Cardiac muscle cell (in vitro differentiated cells and primary cell): ENCODE measurements around the gene CST8. TPM values are rescaled to one million over a fixed set of nuclear protein-coding genes. Genes with fewer than 3 reads are reported as not detected.

ENCODE experiments used
- DNase-seq, 2 donors: peaks; one replicate each; pipeline versions ENCODE4 v3.0.0 to v3.0.0-alpha.2; 2010 to 2017; ENCODE audit warnings: low read depth in 1 of 2, low spot score in 1 of 2
- H3K27ac ChIP-seq: fragments of 200-600 bp; sonication (generic); 2 replicates; pipeline ENCODE4 v1.5.1; 2016
- H3K27me3 ChIP-seq: fragments of 200-600 bp; sonication (generic); 2 replicates; pipeline ENCODE4 v1.6.0; 2016; ENCODE audit warnings: control low read depth
- H3K36me3 ChIP-seq: fragments of 200-600 bp; sonication (generic); 2 replicates; pipeline ENCODE4 v1.5.1; 2016; ENCODE audit warnings: control low read depth
- H3K4me1 ChIP-seq: fragments of 200-600 bp; sonication (generic); 2 replicates; pipeline ENCODE4 v1.8.1; 2017; ENCODE audit warnings: low read depth, mild to moderate bottlenecking, mixed run types
- H3K4me3 ChIP-seq: fragments of 200-600 bp; sonication (generic); 2 replicates; pipeline ENCODE4 v1.5.1; 2016; ENCODE audit warnings: mild to moderate bottlenecking
- H3K9me3 ChIP-seq: fragments of 200-600 bp; sonication (generic); 2 replicates; pipeline ENCODE4 v1.5.1; 2017; ENCODE audit warnings: low read depth, mild to moderate bottlenecking, control low read depth
- polyA plus RNA-seq: library from polyadenylated mRNA; unstranded; fragments of >200 nt; fragmentation: Nextera tagmentation; extraction: Ambion mirVana; gene quantifications from 2 replicates; pipeline ENCODE4 v1.2.1, GENCODE V29; 2016
- total RNA-seq: library from RNA; depleted of rRNA; stranded (reverse); fragments of >200 nt; gene quantifications from 2 replicates; pipeline ENCODE4 v1.2.3, GENCODE V29; 2016
- TF ChIP-seq, protein P1 (sequence below): IDR thresholded peaks from 2 replicates; pipeline ENCODE4 v1.5.1; 2012; ENCODE audit warnings: low read depth, mild to moderate bottlenecking, low read length

CST8 gene
- total and polyA plus RNA-seq, 2 experiments from 2014 or later: not detected

- TF ChIP-seq, protein P1, sequence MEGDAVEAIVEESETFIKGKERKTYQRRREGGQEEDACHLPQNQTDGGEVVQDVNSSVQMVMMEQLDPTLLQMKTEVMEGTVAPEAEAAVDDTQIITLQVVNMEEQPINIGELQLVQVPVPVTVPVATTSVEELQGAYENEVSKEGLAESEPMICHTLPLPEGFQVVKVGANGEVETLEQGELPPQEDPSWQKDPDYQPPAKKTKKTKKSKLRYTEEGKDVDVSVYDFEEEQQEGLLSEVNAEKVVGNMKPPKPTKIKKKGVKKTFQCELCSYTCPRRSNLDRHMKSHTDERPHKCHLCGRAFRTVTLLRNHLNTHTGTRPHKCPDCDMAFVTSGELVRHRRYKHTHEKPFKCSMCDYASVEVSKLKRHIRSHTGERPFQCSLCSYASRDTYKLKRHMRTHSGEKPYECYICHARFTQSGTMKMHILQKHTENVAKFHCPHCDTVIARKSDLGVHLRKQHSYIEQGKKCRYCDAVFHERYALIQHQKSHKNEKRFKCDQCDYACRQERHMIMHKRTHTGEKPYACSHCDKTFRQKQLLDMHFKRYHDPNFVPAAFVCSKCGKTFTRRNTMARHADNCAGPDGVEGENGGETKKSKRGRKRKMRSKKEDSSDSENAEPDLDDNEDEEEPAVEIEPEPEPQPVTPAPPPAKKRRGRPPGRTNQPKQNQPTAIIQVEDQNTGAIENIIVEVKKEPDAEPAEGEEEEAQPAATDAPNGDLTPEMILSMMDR: no peak
- Histone ChIP-seq H3K36me3 (no peaks in the 10 kb centered on the region), H3K27me3 (no peaks in the 10 kb centered on the region), H3K4me1 (no peaks in the 10 kb centered on the region), H3K27ac (no peak overlapping the region), H3K4me3 (no peak overlapping the region), H3K9me3 (no peaks in the 10 kb centered on the region)
- no peak for DNase-seq
Measured at GRCh38 chr20:23492292-23492691, 1.4 kb downstream of the CST8 start.

- Histone ChIP-seq H3K4me3 (no peak overlapping the region), H3K27ac (no peak overlapping the region), H3K9me3 (no peaks in the 10 kb centered on the region), H3K36me3 (no peaks in the 10 kb centered on the region), H3K4me1 (no peaks in the 10 kb centered on the region), H3K27me3 (no peaks in the 10 kb centered on the region)
- TF ChIP-seq, protein P1: no peak
- no peak for DNase-seq
Measured at GRCh38 chr20:23493172-23493772, 2.4 kb downstream of the CST8 start.

DNA sequence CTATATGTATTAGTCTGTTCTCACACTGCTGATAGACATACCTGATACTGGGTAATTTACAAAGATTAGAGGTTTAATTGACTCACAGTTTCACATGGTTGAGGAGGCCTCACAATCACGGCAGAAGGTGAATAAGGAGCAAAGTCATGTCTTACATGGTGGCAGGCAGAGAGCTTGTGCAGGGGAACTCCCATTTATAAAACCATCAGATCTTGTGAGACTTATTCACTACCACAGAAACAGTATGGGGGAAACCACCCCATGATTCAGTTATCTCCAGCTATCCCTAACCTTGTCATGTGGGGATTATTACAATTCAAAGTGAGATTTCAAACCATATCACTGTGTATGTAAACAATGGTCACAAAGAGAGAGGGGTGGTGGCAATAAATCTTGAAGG, 6.6 kb downstream of the CST8 start:
- DNase-seq: no peak
- Histone ChIP-seq H3K4me3 (no peak overlapping the region), H3K27me3 (no peaks in the 10 kb centered on the region), H3K9me3 (no peaks in the 10 kb centered on the region), H3K36me3 (no peaks in the 10 kb centered on the region), H3K27ac (no peak overlapping the region), H3K4me1 (no peaks in the 10 kb centered on the region)
- TF ChIP-seq, protein P1: no peak

DNA sequence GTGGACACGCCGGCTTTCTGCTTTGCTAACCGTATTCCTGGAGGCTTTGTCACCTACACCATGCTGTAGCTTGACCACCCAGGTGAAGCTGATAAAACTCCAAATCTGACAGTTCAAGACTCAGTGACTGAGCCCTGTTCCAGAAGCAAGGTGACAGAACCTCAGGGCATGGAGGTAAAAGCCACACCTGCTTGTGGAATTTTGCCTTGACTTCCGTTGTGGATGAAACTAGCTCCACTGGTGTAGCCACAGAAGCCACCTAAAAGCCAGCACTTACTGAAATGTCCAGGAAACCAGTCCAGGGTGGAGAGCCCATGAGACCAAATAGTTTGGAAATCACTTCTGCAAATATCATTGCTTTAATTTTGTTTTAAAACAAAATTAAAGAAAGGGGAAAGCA, 11.0 kb downstream of the CST8 start:
- no peaks in the 10 kb centered on the region for H3K27me3 ChIP-seq
- no peaks in the 10 kb centered on the region for H3K4me1 ChIP-seq
- H3K4me3 ChIP-seq: no peak overlapping the region
- H3K36me3 ChIP-seq: no peaks in the 10 kb centered on the region
- no peak for DNase-seq
- H3K27ac ChIP-seq: no peak overlapping the region
- H3K9me3 ChIP-seq: no peaks in the 10 kb centered on the region
- TF ChIP-seq, protein P1: no peak

DNA sequence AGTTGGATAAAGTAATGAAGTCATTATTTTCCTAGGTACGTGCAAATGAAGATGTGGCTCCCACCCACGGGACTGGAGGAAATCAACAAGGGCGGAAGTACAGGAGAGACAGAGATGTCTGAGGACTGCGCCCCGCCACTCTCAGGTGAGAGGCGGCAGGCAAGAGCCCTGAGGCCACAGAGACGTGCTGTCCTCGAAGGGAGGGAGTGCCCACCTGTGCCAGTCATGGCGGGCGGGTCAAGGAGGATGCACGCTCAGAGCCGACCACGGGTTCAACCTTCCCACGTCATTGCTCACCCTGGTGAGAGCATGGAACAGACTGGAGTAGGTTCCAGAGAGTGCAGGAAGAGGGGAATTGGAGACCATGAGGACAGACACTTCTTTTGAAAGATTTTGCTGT, 12.7 kb downstream of the CST8 start:
- no peak overlapping the region for H3K27ac ChIP-seq
- no peaks in the 10 kb centered on the region for H3K27me3 ChIP-seq
- no peak for DNase-seq
- H3K4me3 ChIP-seq: no peak overlapping the region
- TF ChIP-seq, protein P1: no peak
- H3K9me3 ChIP-seq: no peaks in the 10 kb centered on the region
- H3K4me1 ChIP-seq: no peaks in the 10 kb centered on the region
- no peaks in the 10 kb centered on the region for H3K36me3 ChIP-seq
